ENCODE data around the gene CARD6. TPM values are rescaled to one million over a fixed set of nuclear protein-coding genes. Genes with fewer than 3 reads are reported as not detected.

CARD6 gene
- total RNA-seq, 4 donors from 2014 or later: 2.2 to 5.4 (median 3.6) TPM

- WGBS, 2 donors: 29 to 30% methylated on average over 2 of the region's 2 CpGs
- no peak for DNase-seq (ENCODE audit: low spot score in 2 of 2)
- H3K4me3 ChIP-seq (ENCODE audit: low read depth, poor library complexity, severe bottlenecking): no peak overlapping the region
- TF ChIP-seq CTCF (IDR thresholded peaks at IDR 0.05) (no peak), POLR2A (IDR thresholded peaks at IDR 0.05) (no peak)
- intact Hi-C loops (cut with DNase I; ENCODE audit: low total_unique reads): no loop called here
Observed at GRCh38 chr5:40904994-40905306, 63.8 kb downstream of the CARD6 start.

- TF ChIP-seq CTCF (IDR thresholded peaks at IDR 0.05): no peak
- no peak for TF ChIP-seq POLR2A (IDR thresholded peaks at IDR 0.05)
- no peak for DNase-seq (ENCODE audit: low spot score in 2 of 2)
- 61 to 63% methylated on average over 1 of the region's 1 CpG for WGBS, 2 donors
- intact Hi-C loops (cut with DNase I; ENCODE audit: low total_unique reads): no loop called here
- no peak overlapping the region for H3K4me3 ChIP-seq (ENCODE audit: low read depth, poor library complexity, severe bottlenecking)
Observed at GRCh38 chr5:40906351-40906751, 65.2 kb downstream of the CARD6 start.

- no peak for TF ChIP-seq CTCF (IDR thresholded peaks at IDR 0.05)
- no peak for TF ChIP-seq POLR2A (IDR thresholded peaks at IDR 0.05)
- intact Hi-C loops (cut with DNase I; ENCODE audit: low total_unique reads): no loop called here
- 21 to 32% methylated on average over 3 of the region's 3 CpGs for WGBS, 2 donors
- DNase-seq (ENCODE audit: low spot score in 2 of 2): no peak
- no peak within 1 kb of the TSS for H3K4me3 ChIP-seq (ENCODE audit: low read depth, poor library complexity, severe bottlenecking)
Observed at GRCh38 chr5:40909264-40909663, 68.1 kb downstream of the CARD6 start, which contains the start of gene C7. Gene C7, plus strand, starts transcription at chr5:40909497. Its CDS starts 114 bp downstream, at chr5:40909611.

GRCh38 chr5:40909723-40910122 lies 68.6 kb downstream of the CARD6 start:
- DNase-seq (ENCODE audit: low spot score in 2 of 2): no peak
- no peak overlapping the region for H3K4me3 ChIP-seq (ENCODE audit: low read depth, poor library complexity, severe bottlenecking)
- intact Hi-C loops (cut with DNase I; ENCODE audit: low total_unique reads): no loop called here
- WGBS, 2 donors: 60 to 65% methylated on average over 2 of the region's 2 CpGs
- no peak for TF ChIP-seq CTCF (IDR thresholded peaks at IDR 0.05)
- TF ChIP-seq POLR2A (IDR thresholded peaks at IDR 0.05): no peak

Other genes with a start within 250 kb of the CARD6 start
- gene PTGER4, start 161.5 kb upstream of the CARD6 start, total RNA-seq: 10 to 100 TPM; 14.6 to 27.3 (median 20.8) TPM
- 10 to 100 TPM in 2 of 4 donors, 1 to 10 TPM in 2; 8.7 to 13.1 (median 11.0) TPM for gene TTC33, start 85.4 kb upstream of the CARD6 start, total RNA-seq
- gene PRKAA1, start 43.0 kb upstream of the CARD6 start, total RNA-seq: 10 to 100 TPM; 44.8 to 60.0 (median 54.9) TPM
- gene RPL37, start 6.1 kb upstream of the CARD6 start, total RNA-seq: 100 to 1,000 TPM; 202 to 750 (median 389) TPM
- gene C7, start 68.1 kb downstream of the CARD6 start, total RNA-seq: 10 to 100 TPM in 2 of 4 donors, 1 to 10 TPM in 2; 7.8 to 47.7 (median 15.2) TPM
- not detected for gene MROH2B, start 230.0 kb downstream of the CARD6 start, total RNA-seq